H1 (cell line): Measurements from ENCODE around the gene SIK3.

Experiments used
- ATF3 ChIP-seq: IDR thresholded peaks from 2 replicates; pipeline ENCODE4 v1.6.1; 2011; ENCODE audit warnings: low read depth, mild to moderate bottlenecking, low read length; ENCODE audit not compliant: insufficient read depth
- CTCF ChIP-seq, 3 experiments: IDR thresholded peaks; 1 replicate in 2 of 3; 2 replicates in 1 of 3; pipeline versions ENCODE4 v1.5.1 to v1.6.1; 2011; ENCODE audit warnings: low read length in 3 of 3, mild to moderate bottlenecking in 3 of 3, inconsistent platforms in 2 of 3, low read depth in 1 of 3, moderate library complexity in 1 of 3; ENCODE audit not compliant: insufficient read depth in 1 of 3; ENCODE audit errors: control extremely low read depth in 1 of 3
- EP300 ChIP-seq, 2 experiments: IDR thresholded peaks; 1 replicate in 1 of 2; 2 replicates in 1 of 2; pipeline ENCODE4 v1.6.1; 2011 to 2012; ENCODE audit warnings: low read depth in 2 of 2, low read length in 2 of 2, mild to moderate bottlenecking in 2 of 2, borderline replicate concordance in 1 of 2, inconsistent platforms in 1 of 2, moderate library complexity in 1 of 2
- POLR2A ChIP-seq, 2 experiments: IDR thresholded peaks; 1 replicate in 1 of 2; 2 replicates in 1 of 2; pipeline ENCODE4 v1.6.1; 2011; ENCODE audit warnings: low read depth in 2 of 2, low read length in 2 of 2, mild to moderate bottlenecking in 2 of 2; ENCODE audit errors: control extremely low read depth in 1 of 2
- RXRA ChIP-seq: IDR thresholded peaks from 2 replicates; pipeline ENCODE4 v1.6.1; 2011; ENCODE audit warnings: low read depth, mild to moderate bottlenecking, low read length, moderate library complexity; ENCODE audit not compliant: insufficient read depth

GRCh38 chr11:117127171-117127901 is 29.1 kb upstream of the SIK3 start:
- TF ChIP-seq CTCF (IDR thresholded peaks at IDR 0.05; ENCODE audit: control extremely low read depth in 1 of 3, insufficient read depth in 1 of 3, low read depth in 1 of 3, low read length in 3 of 3) (no peak), ATF3 (no peak), POLR2A (IDR thresholded peaks at IDR 0.05; ENCODE audit: control extremely low read depth in 1 of 2, low read depth in 2 of 2, low read length in 2 of 2) (no peak), EP300 (IDR thresholded peaks at IDR 0.05; ENCODE audit: borderline replicate concordance in 1 of 2, low read depth in 2 of 2, low read length in 2 of 2) (no peak), RXRA (no peak)
